Omental fat pad (tissue), 4 donors: Measurements from ENCODE around the gene AHCTF1. TPM values are rescaled to one million over a fixed set of nuclear protein-coding genes. Genes with fewer than 3 reads are reported as not detected.

Source experiments
- ATAC-seq: fragments of 150-250 bp; one replicate; pipeline ENCODE4 v1.9.1; 2016; ENCODE audit warnings: mild to moderate bottlenecking, moderate library complexity; ENCODE audit not compliant: low FRiP score
- DNase-seq: peaks from one replicate; pipeline ENCODE4 v3.0.0-alpha.2; 2019; ENCODE audit warnings: low spot score
- total RNA-seq, 4 donors: library from RNA; depleted of rRNA; stranded (reverse); fragments of >200 nt; gene quantifications; one replicate each; pipeline ENCODE4 v1.1.0, GENCODE V29; 2016
- TF ChIP-seq, protein P1 (sequence below), 3 donors: fragments of 450-650 bp; IDR thresholded peaks; one replicate each; pipeline ENCODE4 v1.5.1; 2016 to 2017; ENCODE audit warnings: antibody characterized with exemption in 3 of 3, mild to moderate bottlenecking in 3 of 3, moderate library complexity in 2 of 3

AHCTF1 gene
- total RNA-seq, 4 donors from 2014 or later, result 39.6 to 59.0 (median 48.5) TPM

DNA sequence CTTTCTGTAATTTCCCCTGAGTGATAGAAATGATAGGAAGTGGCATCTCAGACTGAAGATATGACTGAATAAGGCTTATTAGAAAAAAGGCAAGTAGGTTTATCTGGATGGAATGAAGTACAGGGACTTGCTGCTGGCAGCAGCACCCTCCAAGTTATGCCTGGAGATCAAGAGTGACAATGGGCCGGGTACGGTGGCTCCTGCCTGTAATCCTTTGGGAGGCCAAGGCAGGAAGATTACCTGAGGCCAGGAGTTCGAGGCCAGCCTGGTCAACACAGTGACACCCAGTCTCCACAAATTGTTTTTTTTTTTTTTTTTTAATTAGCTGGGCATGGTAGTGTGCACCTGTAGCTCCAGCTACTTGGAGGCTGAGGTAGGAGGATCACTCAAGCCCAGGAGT is 119.8 kb downstream of the AHCTF1 start:
- no peak for DNase-seq
- TF ChIP-seq, protein P1, sequence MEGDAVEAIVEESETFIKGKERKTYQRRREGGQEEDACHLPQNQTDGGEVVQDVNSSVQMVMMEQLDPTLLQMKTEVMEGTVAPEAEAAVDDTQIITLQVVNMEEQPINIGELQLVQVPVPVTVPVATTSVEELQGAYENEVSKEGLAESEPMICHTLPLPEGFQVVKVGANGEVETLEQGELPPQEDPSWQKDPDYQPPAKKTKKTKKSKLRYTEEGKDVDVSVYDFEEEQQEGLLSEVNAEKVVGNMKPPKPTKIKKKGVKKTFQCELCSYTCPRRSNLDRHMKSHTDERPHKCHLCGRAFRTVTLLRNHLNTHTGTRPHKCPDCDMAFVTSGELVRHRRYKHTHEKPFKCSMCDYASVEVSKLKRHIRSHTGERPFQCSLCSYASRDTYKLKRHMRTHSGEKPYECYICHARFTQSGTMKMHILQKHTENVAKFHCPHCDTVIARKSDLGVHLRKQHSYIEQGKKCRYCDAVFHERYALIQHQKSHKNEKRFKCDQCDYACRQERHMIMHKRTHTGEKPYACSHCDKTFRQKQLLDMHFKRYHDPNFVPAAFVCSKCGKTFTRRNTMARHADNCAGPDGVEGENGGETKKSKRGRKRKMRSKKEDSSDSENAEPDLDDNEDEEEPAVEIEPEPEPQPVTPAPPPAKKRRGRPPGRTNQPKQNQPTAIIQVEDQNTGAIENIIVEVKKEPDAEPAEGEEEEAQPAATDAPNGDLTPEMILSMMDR (IDR thresholded peaks at IDR 0.05), result no peak
- no peak for ATAC-seq

DNA sequence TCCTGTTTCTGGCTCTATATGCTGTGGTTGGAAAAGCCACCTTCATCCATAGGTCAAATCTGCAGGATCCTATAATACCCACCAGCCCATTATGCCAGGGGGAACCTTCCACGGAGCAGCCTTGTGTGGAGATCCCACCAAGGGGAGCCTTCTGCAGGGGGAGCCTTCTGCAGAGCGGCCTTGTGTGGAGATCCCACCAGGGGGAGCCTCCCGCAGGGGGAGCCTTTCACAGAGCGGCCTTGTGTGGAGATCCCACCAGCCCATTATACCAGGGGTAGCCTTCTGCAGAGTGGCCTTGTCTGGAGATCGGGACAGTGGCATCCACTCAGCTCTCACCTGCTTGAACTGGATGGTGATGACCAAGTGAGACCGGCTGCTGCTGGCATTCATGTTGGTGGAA is 122.3 kb downstream of the AHCTF1 start:
- DNase-seq, result no peak
- ATAC-seq, result no peak
- TF ChIP-seq, protein P1 (IDR thresholded peaks at IDR 0.05), result no peak

DNA sequence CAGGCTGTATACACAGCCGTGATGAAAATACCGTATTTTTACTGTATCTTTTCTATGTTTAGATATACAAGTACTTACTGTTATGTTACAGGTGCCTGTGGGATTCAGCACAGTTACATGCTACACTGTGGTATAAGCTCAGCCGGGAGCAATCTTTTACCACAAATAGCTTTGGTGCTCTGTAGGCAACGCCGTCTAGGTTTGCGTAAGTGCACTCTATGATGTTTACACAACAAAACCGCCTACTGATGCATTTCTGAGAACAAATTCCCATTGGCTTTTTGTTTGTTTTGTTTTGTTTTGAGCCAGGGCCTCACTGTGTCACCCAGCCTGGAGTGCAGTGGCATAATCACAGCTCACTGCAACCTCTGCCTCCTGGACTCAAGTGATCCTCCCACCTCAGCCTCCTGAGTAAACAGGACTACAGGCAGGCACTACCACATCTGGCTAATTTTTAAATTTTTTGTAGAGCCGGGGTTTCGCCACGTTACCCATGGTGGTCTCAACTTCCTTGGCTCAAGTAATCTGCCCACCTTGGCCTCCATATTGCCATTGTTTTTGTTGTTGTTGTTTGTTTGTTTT is 126.5 kb downstream of the AHCTF1 start:
- no peak for DNase-seq
- no peak for ATAC-seq
- TF ChIP-seq, protein P1 (IDR thresholded peaks at IDR 0.05), result no peak

DNA sequence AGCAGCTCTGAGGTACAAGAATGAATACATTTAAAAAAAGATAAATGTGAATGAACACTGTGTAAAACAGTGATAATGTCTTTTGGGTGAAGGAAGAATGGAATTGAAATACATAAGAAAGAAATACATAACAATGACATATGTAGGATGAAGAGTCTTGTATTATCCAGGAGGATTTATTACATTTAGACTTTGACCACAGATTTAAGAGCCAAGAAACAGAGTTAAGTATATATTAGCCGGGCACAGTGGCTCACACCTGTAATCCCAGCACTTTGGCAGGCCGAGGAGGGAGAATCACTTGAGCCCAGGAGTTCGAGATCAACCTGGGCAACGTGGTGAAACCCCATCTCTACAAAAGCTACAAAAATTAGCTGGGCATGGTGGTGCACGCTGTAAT is 127.9 kb downstream of the AHCTF1 start:
- no peak for ATAC-seq
- TF ChIP-seq, protein P1 (IDR thresholded peaks at IDR 0.05), result no peak
- no peak for DNase-seq

DNA sequence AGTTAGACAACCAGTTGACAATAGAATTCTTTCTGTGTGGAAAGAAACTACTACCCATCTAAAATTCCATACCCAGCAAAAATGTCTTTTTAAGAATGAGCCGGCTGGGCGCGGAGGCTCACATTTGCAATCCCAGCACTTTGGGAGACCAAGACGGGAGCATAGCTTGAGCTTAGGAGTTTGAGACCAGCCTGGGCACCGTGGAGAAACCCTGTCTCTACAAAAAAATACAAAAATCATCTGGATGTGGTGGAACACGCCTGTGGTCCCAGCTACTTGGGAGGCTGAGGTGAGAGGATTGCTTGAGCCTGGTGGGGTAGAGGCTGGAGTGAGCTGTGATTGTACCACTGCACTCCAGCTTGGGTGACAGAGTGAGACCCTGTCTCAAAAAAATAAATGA is 128.4 kb downstream of the AHCTF1 start:
- ATAC-seq (no peak), DNase-seq (no peak)
- TF ChIP-seq, protein P1 (IDR thresholded peaks at IDR 0.05), result no peak

DNA sequence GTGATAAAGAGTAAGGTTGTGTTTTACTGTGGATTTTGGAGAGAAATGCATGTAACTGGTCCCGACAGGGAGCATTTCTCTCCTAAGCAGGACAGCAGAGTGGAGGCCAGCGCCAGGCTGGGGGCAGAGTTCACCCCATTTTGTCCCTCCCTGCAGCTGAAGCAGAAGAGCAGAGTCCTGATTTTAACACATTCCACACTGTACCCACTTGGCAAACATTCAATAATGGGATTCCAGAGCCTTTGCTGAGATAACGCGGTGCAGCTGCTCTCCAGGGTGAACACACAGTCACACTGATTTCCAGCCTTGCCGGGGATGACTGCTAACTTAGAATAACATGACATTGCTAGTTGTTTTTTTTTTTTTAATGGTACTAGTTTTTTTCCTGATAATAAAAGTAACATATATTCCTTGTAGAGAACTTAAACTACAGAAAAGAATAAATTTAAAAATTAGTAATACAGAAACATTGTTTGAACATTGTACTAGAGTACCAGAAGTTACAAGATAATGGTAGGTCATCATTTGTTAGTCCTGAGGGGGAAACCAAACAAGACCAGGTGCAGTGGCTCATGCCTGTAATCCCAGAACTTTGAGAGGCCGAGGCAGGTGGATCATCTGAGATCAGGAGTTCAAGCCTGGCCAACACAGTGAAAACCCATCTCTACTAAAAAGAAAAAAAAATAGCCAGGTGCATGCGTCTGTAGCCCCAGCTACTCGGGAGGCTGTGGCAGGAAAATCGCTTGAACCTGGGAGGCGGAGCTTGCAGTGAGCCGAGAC is 130.3 kb downstream of the AHCTF1 start:
- TF ChIP-seq, protein P1 (IDR thresholded peaks at IDR 0.05), result no peak
- ATAC-seq (no peak), DNase-seq (no peak)

DNA sequence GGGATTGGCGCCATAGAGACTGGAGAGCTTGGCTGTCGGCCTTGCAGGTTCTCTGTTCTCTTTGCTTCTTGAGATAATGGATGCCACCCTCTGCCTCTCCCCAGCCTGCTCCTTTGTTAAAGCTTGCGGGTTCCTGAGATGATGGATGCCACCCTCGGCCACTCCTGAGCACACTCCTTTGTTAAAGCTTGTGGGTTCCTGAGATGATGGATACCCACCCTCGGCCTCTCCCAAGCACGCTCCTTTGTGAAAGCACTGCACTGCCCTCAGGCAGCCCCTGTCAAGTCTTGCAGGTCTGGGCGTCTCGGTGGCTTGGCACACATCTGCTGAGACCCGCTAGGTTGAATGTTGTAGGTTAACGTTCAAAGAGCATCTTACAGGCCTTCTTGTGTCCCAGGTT is 131.0 kb downstream of the AHCTF1 start:
- ATAC-seq (no peak), DNase-seq (no peak)
- TF ChIP-seq, protein P1 (IDR thresholded peaks at IDR 0.05), result no peak
